ENCODE data around the gene HOXB6.

HOXB6 gene

DNA sequence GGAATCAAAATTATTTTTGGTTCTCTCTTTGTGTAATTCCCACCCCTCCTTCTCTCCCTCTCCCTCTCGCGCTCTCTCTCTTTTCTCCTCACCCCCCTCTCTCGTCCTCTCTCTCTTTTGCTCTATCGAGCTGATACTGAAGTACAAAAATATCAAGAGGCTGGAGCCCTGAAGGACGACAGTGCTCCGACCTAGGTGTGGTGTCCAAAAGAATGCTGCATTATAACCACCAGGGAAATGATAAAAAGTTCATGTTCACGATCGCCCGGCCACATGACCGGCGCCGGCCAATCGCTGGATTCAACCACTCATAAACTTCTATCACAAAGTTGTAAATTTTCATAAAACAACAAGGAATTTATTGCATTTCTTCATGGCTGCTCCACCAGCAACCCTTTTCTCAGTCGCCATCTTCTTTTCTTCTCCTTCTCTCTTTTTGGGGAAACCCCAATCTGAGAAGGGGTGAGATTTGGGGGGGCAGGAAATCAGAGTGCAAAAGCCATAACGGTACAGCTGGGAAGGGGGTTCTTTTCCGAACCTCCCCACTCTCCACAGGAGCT lies at the start of gene HOXB6:
TSS of gene HOXB6 (minus strand) at position 217 of the 560 bp plus-strand sequence. CDS start 6,836 bp downstream, outside the sequence.
- H3K4me1 ChIP-seq (ENCODE audit: control insufficient read depth in 1 of 2, insufficient read depth in 1 of 2, low read depth in 1 of 2, low read length in 1 of 2): peaks cover 0 to 1% of the 10 kb centered on the region in 2 experiments
- H3K27me3 ChIP-seq: peaks cover 100% of the 10 kb centered on the region
- H3K4me3 ChIP-seq (ENCODE audit: low read depth in 1 of 2, low read length in 1 of 2): no peak within 1 kb of the TSS
- TF ChIP-seq, protein P1, sequence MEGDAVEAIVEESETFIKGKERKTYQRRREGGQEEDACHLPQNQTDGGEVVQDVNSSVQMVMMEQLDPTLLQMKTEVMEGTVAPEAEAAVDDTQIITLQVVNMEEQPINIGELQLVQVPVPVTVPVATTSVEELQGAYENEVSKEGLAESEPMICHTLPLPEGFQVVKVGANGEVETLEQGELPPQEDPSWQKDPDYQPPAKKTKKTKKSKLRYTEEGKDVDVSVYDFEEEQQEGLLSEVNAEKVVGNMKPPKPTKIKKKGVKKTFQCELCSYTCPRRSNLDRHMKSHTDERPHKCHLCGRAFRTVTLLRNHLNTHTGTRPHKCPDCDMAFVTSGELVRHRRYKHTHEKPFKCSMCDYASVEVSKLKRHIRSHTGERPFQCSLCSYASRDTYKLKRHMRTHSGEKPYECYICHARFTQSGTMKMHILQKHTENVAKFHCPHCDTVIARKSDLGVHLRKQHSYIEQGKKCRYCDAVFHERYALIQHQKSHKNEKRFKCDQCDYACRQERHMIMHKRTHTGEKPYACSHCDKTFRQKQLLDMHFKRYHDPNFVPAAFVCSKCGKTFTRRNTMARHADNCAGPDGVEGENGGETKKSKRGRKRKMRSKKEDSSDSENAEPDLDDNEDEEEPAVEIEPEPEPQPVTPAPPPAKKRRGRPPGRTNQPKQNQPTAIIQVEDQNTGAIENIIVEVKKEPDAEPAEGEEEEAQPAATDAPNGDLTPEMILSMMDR (IDR thresholded peaks at IDR 0.05): no peak
- H3K36me3 ChIP-seq: no peaks in the 10 kb centered on the region
- H3K27ac ChIP-seq: no peak within 1 kb of the TSS
- no peaks in the 10 kb centered on the region for H3K9me3 ChIP-seq

DNA sequence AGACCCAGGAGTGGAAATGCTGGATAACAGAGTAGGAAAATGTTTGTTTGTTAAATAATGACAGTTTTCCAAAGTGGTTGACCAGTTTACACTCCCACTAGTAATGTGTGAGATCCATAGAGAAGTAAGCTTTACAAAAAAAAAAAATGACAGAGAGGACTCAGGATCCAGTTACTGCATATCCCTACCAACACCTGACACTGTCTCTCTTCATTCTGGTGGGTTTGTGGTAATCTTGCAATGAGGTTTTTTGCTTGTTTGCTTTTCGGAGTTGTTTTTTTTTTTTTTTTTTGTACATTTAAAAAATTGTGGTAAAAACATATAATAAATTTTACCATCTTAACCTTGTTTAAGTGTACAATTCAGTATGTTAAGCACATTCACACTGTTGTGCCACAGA lies 45.0 kb upstream of the HOXB6 start:
- TF ChIP-seq, protein P1 (IDR thresholded peaks at IDR 0.05): no peak
- H3K4me3 ChIP-seq (ENCODE audit: low read depth in 1 of 2, low read length in 1 of 2): no peak overlapping the region
- no peaks in the 10 kb centered on the region for H3K36me3 ChIP-seq
- H3K9me3 ChIP-seq: no peaks in the 10 kb centered on the region
- no peak overlapping the region for H3K27ac ChIP-seq
- H3K4me1 ChIP-seq (ENCODE audit: control insufficient read depth in 1 of 2, insufficient read depth in 1 of 2, low read depth in 1 of 2, low read length in 1 of 2): peaks cover 0 to 7% of the 10 kb centered on the region in 2 experiments
- H3K27me3 ChIP-seq: peaks cover 92% of the 10 kb centered on the region

DNA sequence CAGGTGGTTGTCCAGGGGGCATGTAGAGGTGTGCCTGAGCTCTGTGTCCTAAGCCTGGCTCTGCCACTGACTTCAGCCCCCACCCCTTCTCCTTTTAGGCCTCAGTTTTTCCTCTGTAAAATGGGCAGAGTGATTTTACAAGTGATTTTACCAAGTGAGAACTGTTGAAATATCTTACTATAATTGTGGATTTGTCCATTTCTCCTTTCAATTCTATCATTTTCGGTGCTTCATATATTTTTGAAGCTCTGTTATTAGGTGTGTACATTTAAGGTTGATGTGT lies 43.1 kb upstream of the HOXB6 start:
- Histone ChIP-seq H3K4me3 (ENCODE audit: low read depth in 1 of 2, low read length in 1 of 2) (no peak overlapping the region), H3K36me3 (no peaks in the 10 kb centered on the region), H3K4me1 (ENCODE audit: control insufficient read depth in 1 of 2, insufficient read depth in 1 of 2, low read depth in 1 of 2, low read length in 1 of 2) (peaks cover 0 to 7% of the 10 kb centered on the region in 2 experiments), H3K27me3 (peaks cover 97% of the 10 kb centered on the region), H3K27ac (no peak overlapping the region), H3K9me3 (no peaks in the 10 kb centered on the region)
- TF ChIP-seq, protein P1 (IDR thresholded peaks at IDR 0.05): no peak

DNA sequence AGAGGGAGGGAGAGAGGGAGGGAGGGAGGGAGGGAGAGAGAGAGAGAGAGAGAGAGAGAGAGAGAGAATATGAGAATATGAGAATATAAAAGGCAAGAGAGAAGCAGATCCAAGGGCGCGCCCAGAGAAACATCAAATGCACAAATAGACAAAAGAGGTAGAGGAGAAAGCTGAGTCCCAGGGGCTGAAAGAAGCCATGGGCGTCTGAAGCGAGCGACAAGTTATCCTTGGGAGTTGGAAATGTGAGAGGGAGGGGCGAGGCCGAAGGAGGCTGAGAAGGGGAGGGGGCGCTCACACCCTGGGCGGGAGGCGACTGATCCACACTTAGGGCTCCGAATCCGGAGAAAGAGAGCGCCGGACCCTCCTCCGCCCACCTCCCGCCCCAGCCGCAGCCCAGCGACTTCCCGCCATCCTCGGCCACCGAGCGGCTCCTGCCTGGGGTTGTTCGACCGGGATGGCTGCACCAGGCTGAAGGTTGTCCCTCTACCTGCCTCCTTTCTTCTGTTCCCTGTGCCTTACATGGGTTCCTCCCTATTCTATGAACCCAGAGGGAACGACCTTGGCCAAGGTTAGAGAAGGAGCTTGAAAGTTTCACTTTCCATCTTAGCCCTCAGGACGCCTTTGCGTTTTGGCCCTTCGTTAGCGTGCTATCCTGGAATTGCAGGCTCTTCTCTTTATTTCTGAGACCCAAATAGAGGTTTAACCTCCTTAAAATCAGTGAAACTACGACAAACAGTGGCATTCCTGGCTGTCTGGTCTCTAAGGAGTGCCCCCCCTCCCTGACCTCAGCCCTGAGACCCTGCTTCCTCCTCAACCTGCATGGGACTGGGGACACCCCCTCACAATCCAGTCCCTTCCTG lies 42.5 kb upstream of the HOXB6 start:
- TF ChIP-seq, protein P1 (IDR thresholded peaks at IDR 0.05): no peak
- Histone ChIP-seq H3K36me3 (no peaks in the 10 kb centered on the region), H3K27me3 (peaks cover 98% of the 10 kb centered on the region), H3K27ac (no peak overlapping the region), H3K9me3 (no peaks in the 10 kb centered on the region), H3K4me3 (ENCODE audit: low read depth in 1 of 2, low read length in 1 of 2) (no peak overlapping the region), H3K4me1 (ENCODE audit: control insufficient read depth in 1 of 2, insufficient read depth in 1 of 2, low read depth in 1 of 2, low read length in 1 of 2) (peaks cover 0 to 7% of the 10 kb centered on the region in 2 experiments)

DNA sequence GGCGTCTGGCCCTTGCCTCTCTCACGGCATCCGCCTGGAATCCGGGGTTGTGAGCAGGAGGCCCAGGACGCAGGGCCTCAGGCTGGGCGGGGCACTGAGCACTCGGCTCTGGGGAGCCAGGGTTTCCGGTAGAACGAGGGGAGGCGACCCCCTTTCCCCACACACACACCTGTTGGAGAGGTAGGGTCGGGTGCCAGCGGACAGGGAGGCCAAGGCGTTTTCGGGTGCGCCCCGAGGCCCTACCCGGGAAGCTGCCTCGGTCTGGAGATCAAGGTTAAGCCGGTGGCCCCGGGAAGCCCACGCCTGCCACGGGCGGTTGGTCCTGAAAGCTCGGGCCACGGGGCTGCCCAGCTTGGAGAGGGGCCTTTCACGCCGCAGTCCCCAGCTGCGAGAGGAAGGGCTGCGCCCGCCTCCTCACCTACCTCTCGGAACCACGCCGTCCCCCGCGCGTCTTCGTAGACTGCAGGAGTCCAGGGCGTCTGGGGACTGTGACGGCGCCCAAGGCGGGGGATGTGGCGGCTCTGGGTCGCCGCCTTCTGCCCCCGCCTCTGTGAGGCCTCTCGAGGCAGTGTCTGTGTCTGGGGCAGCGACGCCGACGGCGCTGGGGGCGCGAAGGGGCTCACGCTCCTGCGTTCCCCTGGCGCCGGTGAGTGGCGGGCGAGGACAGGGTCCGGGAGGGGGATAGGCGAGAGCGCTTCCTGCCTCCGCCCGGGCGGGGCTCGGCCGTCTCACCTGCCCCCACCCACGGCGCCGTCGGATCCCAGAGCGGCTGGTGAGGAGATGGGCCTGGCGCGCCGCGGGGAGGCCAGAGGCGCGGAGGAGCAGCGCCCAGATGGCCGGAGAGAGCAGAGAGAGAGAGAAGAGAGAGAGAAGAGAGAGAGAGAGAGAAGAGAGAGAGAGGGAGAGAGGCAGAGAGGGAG lies 41.7 kb upstream of the HOXB6 start:
- no peak overlapping the region for H3K27ac ChIP-seq
- H3K36me3 ChIP-seq: no peaks in the 10 kb centered on the region
- TF ChIP-seq, protein P1 (IDR thresholded peaks at IDR 0.05): no peak
- H3K9me3 ChIP-seq: no peaks in the 10 kb centered on the region
- H3K4me3 ChIP-seq (ENCODE audit: low read depth in 1 of 2, low read length in 1 of 2): no peak overlapping the region
- H3K4me1 ChIP-seq (ENCODE audit: control insufficient read depth in 1 of 2, insufficient read depth in 1 of 2, low read depth in 1 of 2, low read length in 1 of 2): peaks cover 0 to 7% of the 10 kb centered on the region in 2 experiments
- H3K27me3 ChIP-seq: peaks cover 98% of the 10 kb centered on the region
